ENCODE measurements around the gene CXCL5. TPM values are rescaled to one million over a fixed set of nuclear protein-coding genes. Genes with fewer than 3 reads are reported as not detected.
A peak's percentile ranks its signal among the peaks of the same experiment; 100 is the strongest.

CXCL5 gene
- total and polyA plus RNA-seq, 10 donors: 0.58 to 3.8 (median 2.0) TPM

GRCh38 chr4:74018771-74019170 is 20.3 kb upstream of the CXCL5 start:
- no peak for DNase-seq

DNA sequence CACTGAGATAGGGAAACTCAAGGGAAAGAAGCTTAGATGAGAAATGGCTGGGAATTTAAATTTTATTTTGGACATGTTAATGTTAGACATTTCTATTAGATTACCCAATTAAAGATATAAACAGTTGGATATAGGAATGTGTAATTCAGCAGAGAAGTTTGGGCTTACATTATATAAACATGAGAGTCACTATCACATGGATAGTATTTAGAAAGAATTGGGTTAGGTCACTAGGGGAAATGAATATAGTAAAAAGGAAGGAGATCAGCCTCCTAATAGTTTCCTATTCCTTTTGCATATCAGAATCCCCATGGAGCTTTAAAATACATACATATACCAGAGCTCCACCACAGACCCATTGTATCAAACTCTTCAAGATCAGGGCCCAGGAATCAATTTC is 19.6 kb upstream of the CXCL5 start:
- Histone ChIP-seq H3K27me3 (replicated peaks in 1 of 7) (no peaks in the 10 kb centered on the region), H3K27ac (peak overlapping the region in 1 of 8 donors; percentile 18), H3K4me1 (peaks cover 0 to 7% (median 0%) of the 10 kb centered on the region in 6 donors), H3K4me3 (no peak overlapping the region), H3K36me3 (no peaks in the 10 kb centered on the region), H3K9me3 (no peaks in the 10 kb centered on the region)
- intact Hi-C loops (cut with DNase I; ENCODE audit: low total_unique reads): no loop called here
- no peak for DNase-seq
- TF ChIP-seq, protein P1, sequence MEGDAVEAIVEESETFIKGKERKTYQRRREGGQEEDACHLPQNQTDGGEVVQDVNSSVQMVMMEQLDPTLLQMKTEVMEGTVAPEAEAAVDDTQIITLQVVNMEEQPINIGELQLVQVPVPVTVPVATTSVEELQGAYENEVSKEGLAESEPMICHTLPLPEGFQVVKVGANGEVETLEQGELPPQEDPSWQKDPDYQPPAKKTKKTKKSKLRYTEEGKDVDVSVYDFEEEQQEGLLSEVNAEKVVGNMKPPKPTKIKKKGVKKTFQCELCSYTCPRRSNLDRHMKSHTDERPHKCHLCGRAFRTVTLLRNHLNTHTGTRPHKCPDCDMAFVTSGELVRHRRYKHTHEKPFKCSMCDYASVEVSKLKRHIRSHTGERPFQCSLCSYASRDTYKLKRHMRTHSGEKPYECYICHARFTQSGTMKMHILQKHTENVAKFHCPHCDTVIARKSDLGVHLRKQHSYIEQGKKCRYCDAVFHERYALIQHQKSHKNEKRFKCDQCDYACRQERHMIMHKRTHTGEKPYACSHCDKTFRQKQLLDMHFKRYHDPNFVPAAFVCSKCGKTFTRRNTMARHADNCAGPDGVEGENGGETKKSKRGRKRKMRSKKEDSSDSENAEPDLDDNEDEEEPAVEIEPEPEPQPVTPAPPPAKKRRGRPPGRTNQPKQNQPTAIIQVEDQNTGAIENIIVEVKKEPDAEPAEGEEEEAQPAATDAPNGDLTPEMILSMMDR (IDR thresholded peaks at IDR 0.05 in 8 of 11, conservative IDR thresholded peaks at IDR 0.05 in 3 of 11): no peak
- TF ChIP-seq POLR2A (IDR thresholded peaks at IDR 0.05) (no peak), POLR2AphosphoS5 (IDR thresholded peaks at IDR 0.05) (no peak)

More at GRCh38 chr4:74018771-74019170, 20.3 kb upstream of the CXCL5 start:
- Histone ChIP-seq H3K4me3 (no peak overlapping the region), H3K4me1 (peaks cover 0 to 7% (median 0%) of the 10 kb centered on the region in 6 donors), H3K27ac (peak overlapping the region in 2 of 8 donors; percentile 18 to 43), H3K36me3 (no peaks in the 10 kb centered on the region), H3K27me3 (replicated peaks in 1 of 7) (no peaks in the 10 kb centered on the region), H3K9me3 (no peaks in the 10 kb centered on the region)
- intact Hi-C loops (cut with DNase I; ENCODE audit: low total_unique reads): no loop called here
- 25 to 51% (median 31%) methylated on average over 3 of the region's 3 CpGs for WGBS, 5 donors
- TF ChIP-seq POLR2A (IDR thresholded peaks at IDR 0.05): no peak

GRCh38 chr4:74016068-74016467 is 17.6 kb upstream of the CXCL5 start:
- intact Hi-C loops (cut with DNase I; ENCODE audit: low total_unique reads): no loop called here
- DNase-seq: no peak
- no peak overlapping the region for H3K4me3 ChIP-seq
- H3K27me3 ChIP-seq (replicated peaks in 1 of 7): no peaks in the 10 kb centered on the region
- TF ChIP-seq POLR2AphosphoS5 (IDR thresholded peaks at IDR 0.05): no peak
- no peak for TF ChIP-seq POLR2A (IDR thresholded peaks at IDR 0.05)
- TF ChIP-seq, protein P1 (IDR thresholded peaks at IDR 0.05 in 8 of 11, conservative IDR thresholded peaks at IDR 0.05 in 3 of 11): no peak
- WGBS, 5 donors: 19 to 35% (median 28%) methylated on average over 1 of the region's 1 CpG
- no peaks in the 10 kb centered on the region for H3K9me3 ChIP-seq
- H3K36me3 ChIP-seq: no peaks in the 10 kb centered on the region
- H3K27ac ChIP-seq: no peak overlapping the region
- peaks cover 0 to 7% (median 0%) of the 10 kb centered on the region in 6 donors for H3K4me1 ChIP-seq

- Histone ChIP-seq H3K4me1 (peaks cover 0 to 7% (median 0%) of the 10 kb centered on the region in 6 donors), H3K4me3 (no peak overlapping the region), H3K27ac (no peak overlapping the region), H3K36me3 (no peaks in the 10 kb centered on the region), H3K27me3 (replicated peaks in 1 of 7) (no peaks in the 10 kb centered on the region), H3K9me3 (no peaks in the 10 kb centered on the region)
- TF ChIP-seq POLR2AphosphoS5 (IDR thresholded peaks at IDR 0.05) (no peak), POLR2A (IDR thresholded peaks at IDR 0.05) (no peak)
- TF ChIP-seq, protein P1 (IDR thresholded peaks at IDR 0.05 in 8 of 11, conservative IDR thresholded peaks at IDR 0.05 in 3 of 11): no peak
- no peak for DNase-seq
- 80 to 89% (median 87%) methylated on average over 3 of the region's 3 CpGs for WGBS, 5 donors
- intact Hi-C loops (cut with DNase I; ENCODE audit: low total_unique reads): no loop called here
These were observed 16.8 kb upstream of the CXCL5 start for GRCh38 chr4:74015126-74015780.

All from spleen (tissue), 11 donors.